ENCODE measurements around the gene GPD1L. TPM values are rescaled to one million over a fixed set of nuclear protein-coding genes. Genes with fewer than 3 reads are reported as not detected.

GPD1L gene
- total RNA-seq, 2 donors from 2014 or later, result 1.5 to 3.5 TPM

- no peaks in the 10 kb centered on the region for H3K9me3 Mint-ChIP-seq
- no peak overlapping the region for H3K4me3 ChIP-seq (ENCODE audit: low read length)
- no peaks in the 10 kb centered on the region for H3K36me3 ChIP-seq (ENCODE audit: control insufficient read depth, insufficient read depth, low read length)
- no peak overlapping the region for H3K9ac ChIP-seq (ENCODE audit: extremely low read depth, low read length, poor library complexity, severe bottlenecking)
- no peaks in the 10 kb centered on the region for H3K27me3 ChIP-seq (ENCODE audit: control insufficient read depth, insufficient read depth, low read length, poor library complexity, severe bottlenecking)
- no peaks in the 10 kb centered on the region for H3K9me3 ChIP-seq (ENCODE audit: control insufficient read depth, low read length)
- H3K27me3 Mint-ChIP-seq (ENCODE audit: insufficient read depth), result no peaks in the 10 kb centered on the region
- H3K27ac Mint-ChIP-seq, result no peak overlapping the region
- no peak for DNase-seq
- H3K36me3 Mint-ChIP-seq (ENCODE audit: low read depth), result no peaks in the 10 kb centered on the region
- 89 to 100% methylated on average over 1 to 3 of the region's 4 CpGs for WGBS, 2 experiments (ENCODE audit: insufficient coverage in 1 of 2, insufficient read length in 1 of 2)
- H3K4me3 Mint-ChIP-seq, result no peak overlapping the region
- no peak overlapping the region for H3K27ac ChIP-seq (ENCODE audit: low read depth, low read length)
- no peak for TF ChIP-seq CTCF (conservative IDR thresholded peaks at IDR 0.05)
- H3K4me1 Mint-ChIP-seq, result peaks cover 3% of the 10 kb centered on the region
- no peaks in the 10 kb centered on the region for H3K4me1 ChIP-seq (ENCODE audit: control insufficient read depth, insufficient read depth, low read length)
Measured at GRCh38 chr3:32121137-32121536, 14.7 kb downstream of the GPD1L start.

- no peaks in the 10 kb centered on the region for H3K27me3 Mint-ChIP-seq (ENCODE audit: insufficient read depth)
- H3K4me1 Mint-ChIP-seq, result peaks cover 7% of the 10 kb centered on the region
- Histone ChIP-seq H3K4me3 (ENCODE audit: low read length) (no peak overlapping the region), H3K9me3 (ENCODE audit: control insufficient read depth, low read length) (no peaks in the 10 kb centered on the region), H3K4me1 (ENCODE audit: control insufficient read depth, insufficient read depth, low read length) (no peaks in the 10 kb centered on the region), H3K36me3 (ENCODE audit: control insufficient read depth, insufficient read depth, low read length) (no peaks in the 10 kb centered on the region), H3K27me3 (ENCODE audit: control insufficient read depth, insufficient read depth, low read length, poor library complexity, severe bottlenecking) (no peaks in the 10 kb centered on the region), H3K9ac (ENCODE audit: extremely low read depth, low read length, poor library complexity, severe bottlenecking) (no peak overlapping the region), H3K27ac (ENCODE audit: low read depth, low read length) (no peak overlapping the region)
- no peak for DNase-seq
- no peaks in the 10 kb centered on the region for H3K9me3 Mint-ChIP-seq
- no peak overlapping the region for H3K27ac Mint-ChIP-seq
- 94 to 98% methylated on average over 5 of the region's 5 CpGs for WGBS, 2 experiments (ENCODE audit: insufficient coverage in 1 of 2, insufficient read length in 1 of 2)
- TF ChIP-seq CTCF (conservative IDR thresholded peaks at IDR 0.05), result no peak
- H3K36me3 Mint-ChIP-seq (ENCODE audit: low read depth), result no peaks in the 10 kb centered on the region
- H3K4me3 Mint-ChIP-seq, result no peak overlapping the region
Measured at GRCh38 chr3:32123620-32124019, 17.2 kb downstream of the GPD1L start.

GRCh38 chr3:32125012-32125411 lies 18.6 kb downstream of the GPD1L start:
- H3K9ac ChIP-seq (ENCODE audit: extremely low read depth, low read length, poor library complexity, severe bottlenecking), result no peak overlapping the region
- H3K9me3 ChIP-seq (ENCODE audit: control insufficient read depth, low read length), result no peaks in the 10 kb centered on the region
- no peaks in the 10 kb centered on the region for H3K9me3 Mint-ChIP-seq
- H3K4me3 Mint-ChIP-seq, result no peak overlapping the region
- no peaks in the 10 kb centered on the region for H3K27me3 Mint-ChIP-seq (ENCODE audit: insufficient read depth)
- no peak overlapping the region for H3K27ac Mint-ChIP-seq
- H3K4me1 ChIP-seq (ENCODE audit: control insufficient read depth, insufficient read depth, low read length), result no peaks in the 10 kb centered on the region
- no peak overlapping the region for H3K4me3 ChIP-seq (ENCODE audit: low read length)
- no peak for TF ChIP-seq CTCF (conservative IDR thresholded peaks at IDR 0.05)
- H3K27me3 ChIP-seq (ENCODE audit: control insufficient read depth, insufficient read depth, low read length, poor library complexity, severe bottlenecking), result no peaks in the 10 kb centered on the region
- 89 to 100% methylated on average over 1 of the region's 2 CpGs for WGBS, 2 experiments (ENCODE audit: insufficient coverage in 1 of 2, insufficient read length in 1 of 2)
- no peaks in the 10 kb centered on the region for H3K36me3 ChIP-seq (ENCODE audit: control insufficient read depth, insufficient read depth, low read length)
- DNase-seq, result no peak
- no peak overlapping the region for H3K27ac ChIP-seq (ENCODE audit: low read depth, low read length)
- peaks cover 12% of the 10 kb centered on the region for H3K4me1 Mint-ChIP-seq
- H3K36me3 Mint-ChIP-seq (ENCODE audit: low read depth), result no peaks in the 10 kb centered on the region
